AG09319 (cell line): ENCODE results near the gene SGIP1.
"Not testable (repeated sequence)": the region's sequence is repeated elsewhere in the genome, so short reads cannot be mapped to it uniquely, and the experiment has no call there.

Source experiments
- DNase-seq: peaks from one replicate; pipeline ENCODE4 v3.0.0-alpha.2; 2010; ENCODE audit warnings: low read depth; ENCODE audit errors: extremely low read depth
- TF ChIP-seq, protein P1 (sequence below): IDR thresholded peaks from 2 replicates; pipeline ENCODE4 v1.5.1; 2011; ENCODE audit warnings: low read depth, mild to moderate bottlenecking, inconsistent platforms, low read length, moderate library complexity

SGIP1 gene

DNA sequence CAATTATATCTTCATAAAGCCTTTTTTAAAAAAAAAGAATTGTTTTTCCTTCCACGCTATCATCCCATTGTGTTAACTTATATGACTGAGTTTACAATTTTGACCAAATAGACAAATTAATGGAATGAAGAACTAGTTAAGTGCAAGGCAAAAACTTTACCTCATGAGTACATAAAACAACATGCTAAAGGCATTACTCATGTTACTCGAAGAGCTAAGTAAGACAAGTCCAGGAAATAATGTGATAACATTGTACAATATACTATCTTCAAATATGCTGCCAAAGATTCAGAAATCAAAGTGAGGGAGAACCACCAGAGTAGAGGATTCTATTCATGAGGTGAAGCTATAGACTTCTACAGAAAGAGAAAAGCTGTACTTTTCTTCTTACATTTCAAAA is 194.1 kb downstream of the SGIP1 start:
- no peak for DNase-seq
- TF ChIP-seq, protein P1, sequence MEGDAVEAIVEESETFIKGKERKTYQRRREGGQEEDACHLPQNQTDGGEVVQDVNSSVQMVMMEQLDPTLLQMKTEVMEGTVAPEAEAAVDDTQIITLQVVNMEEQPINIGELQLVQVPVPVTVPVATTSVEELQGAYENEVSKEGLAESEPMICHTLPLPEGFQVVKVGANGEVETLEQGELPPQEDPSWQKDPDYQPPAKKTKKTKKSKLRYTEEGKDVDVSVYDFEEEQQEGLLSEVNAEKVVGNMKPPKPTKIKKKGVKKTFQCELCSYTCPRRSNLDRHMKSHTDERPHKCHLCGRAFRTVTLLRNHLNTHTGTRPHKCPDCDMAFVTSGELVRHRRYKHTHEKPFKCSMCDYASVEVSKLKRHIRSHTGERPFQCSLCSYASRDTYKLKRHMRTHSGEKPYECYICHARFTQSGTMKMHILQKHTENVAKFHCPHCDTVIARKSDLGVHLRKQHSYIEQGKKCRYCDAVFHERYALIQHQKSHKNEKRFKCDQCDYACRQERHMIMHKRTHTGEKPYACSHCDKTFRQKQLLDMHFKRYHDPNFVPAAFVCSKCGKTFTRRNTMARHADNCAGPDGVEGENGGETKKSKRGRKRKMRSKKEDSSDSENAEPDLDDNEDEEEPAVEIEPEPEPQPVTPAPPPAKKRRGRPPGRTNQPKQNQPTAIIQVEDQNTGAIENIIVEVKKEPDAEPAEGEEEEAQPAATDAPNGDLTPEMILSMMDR, result no peak

DNA sequence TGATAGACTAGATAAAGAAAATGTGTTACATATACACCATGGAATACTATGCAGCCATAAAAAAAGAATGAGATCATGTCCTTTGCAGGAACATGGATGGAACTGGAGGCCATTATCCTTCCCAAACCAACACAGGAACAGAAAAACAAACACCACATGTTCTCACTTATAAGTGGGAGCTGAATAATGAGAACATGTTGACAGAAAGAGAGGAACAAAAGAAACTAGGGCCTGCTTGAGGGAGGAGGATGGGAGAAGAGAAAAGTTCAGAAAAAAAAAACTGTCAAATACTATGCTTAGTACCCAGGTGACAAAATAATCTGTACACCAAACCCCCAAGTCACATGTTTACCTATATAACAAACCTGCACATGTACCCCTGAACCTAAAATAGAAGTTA is 194.8 kb downstream of the SGIP1 start:
- not testable (repeated sequence) for DNase-seq

DNA sequence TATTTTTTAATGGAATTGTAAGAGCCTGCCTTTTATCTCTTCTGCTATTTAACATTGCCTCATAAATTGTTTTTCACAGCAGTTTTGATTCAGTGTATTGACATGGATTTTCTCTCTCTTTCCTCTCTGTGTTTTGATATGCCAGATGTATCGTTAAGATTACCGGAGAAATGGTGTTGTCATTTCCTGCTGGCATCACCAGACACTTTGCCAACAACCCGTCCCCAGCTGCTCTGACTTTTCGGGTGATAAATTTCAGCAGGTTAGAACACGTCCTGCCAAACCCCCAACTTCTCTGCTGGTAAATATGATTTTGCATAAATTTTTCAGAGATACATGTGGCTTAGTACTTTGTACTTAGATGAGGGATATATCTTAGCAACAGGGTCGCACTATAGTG is 195.2 kb downstream of the SGIP1 start:
- no peak for DNase-seq
- TF ChIP-seq, protein P1, result no peak

DNA sequence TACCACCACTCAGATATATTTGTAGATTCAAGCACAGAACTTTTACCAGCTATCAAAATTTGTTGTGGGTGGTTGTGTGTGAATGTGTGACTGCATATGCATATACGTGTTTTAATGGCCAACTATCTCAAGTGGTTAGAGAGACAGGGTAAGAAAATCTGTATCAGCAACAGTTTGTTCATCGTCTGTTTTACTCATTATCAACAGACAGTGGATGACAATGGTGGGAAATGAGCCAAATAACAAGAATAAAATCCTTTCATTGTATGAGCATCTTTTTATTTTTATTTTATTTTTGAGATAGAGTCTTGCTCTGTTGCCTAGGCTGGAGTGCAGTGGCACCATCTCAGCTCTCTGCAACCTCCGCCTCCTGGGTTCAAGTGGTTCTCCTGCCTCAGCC is 195.6 kb downstream of the SGIP1 start:
- DNase-seq, result no peak
- TF ChIP-seq, protein P1, result no peak

DNA sequence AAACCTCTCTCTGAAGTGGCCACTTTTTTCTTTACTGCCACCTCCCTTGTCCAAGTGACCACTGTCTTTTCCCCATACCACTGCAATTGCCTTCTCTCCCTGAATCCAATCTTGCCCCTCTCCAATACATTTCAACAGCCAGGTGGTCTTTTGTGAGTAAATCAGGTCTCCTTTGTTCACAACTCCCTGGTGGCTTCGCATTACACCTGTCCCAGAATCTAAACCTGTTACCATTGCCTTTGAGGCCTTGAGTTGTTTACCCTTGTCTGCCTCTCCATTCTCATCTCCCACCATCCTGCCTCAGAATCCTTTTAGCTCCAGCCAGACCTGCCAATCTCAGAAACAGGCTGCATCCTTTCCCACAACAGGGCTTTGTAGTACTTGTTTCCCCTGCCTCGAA is 196.5 kb downstream of the SGIP1 start:
- DNase-seq, result no peak
- TF ChIP-seq, protein P1, result no peak

DNA sequence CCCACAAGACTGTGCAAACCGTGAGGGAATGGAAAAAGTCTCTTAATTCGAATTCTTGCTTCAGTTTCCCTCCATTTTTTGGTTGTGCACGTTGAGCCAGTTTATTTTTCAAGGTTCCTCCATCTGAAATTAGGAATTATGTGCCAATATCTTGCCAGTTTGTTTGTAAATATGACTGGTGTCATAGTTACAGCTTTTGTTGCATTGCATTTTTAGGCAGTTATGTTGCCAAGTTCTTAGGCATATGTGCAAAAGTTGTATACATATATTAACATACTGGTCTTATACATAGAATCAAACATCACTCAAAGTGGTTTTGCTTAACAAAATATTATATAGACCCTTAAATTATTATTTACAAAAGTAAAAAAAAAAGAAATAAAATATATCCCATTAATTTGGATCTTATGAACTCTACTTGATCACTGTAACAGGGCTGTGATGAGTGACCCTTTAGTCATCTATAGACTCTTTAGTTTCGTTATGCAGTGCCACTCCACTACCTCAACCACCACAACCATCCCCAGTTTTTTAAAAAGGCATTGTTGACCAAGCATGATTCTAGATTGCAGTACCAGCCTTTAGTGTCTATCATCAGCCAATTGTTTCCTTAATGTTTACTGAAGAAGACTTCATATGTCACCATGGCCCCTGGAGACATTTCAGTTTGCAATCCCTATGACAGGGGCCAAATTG is 197.4 kb downstream of the SGIP1 start:
- TF ChIP-seq, protein P1, result no peak
- DNase-seq, result no peak

DNA sequence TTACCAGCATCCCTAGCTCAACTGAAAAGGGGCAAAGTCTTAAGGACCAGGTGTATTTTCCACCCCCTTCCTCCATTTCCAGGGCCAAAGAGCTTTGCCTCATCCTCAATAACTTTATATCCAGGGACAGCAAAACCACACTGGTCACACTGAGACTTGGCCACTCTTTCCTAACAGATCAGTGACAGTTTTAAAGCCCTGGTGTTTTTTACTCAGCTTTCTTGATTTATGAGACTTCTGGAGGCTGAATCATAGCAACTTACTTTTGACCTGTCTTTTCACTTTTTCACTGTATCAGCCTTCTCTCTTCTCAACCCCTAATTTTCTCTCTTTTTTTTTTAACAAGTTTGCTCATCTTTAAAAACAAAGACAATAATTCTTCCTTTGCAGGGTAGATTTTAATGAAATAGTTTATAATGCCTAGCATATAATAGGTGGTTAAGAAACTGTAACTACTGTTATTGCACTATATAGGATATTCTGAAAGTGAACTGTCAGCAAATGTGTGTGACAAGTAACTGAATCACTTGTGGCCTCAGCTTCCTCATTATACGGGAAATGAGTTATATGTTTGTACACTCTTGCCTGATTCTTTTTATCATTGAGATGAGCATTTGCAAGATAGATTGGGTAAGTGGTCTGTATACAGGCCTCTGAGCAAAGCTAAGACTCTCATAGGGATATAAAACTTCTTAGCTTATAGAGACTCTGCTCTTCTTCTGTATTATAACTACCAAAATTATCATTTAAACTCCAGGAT is 198.6 kb downstream of the SGIP1 start:
- TF ChIP-seq, protein P1, result no peak
- no peak for DNase-seq
